Thymus (tissue), 11 donors: ENCODE measurements around the gene GNAS. TPM values are rescaled to one million over a fixed set of nuclear protein-coding genes. Genes with fewer than 3 reads are reported as not detected.

ENCODE experiments used
- DNase-seq, 9 donors: peaks; one replicate each; pipeline ENCODE4 v3.0.0-alpha.2; 2013; ENCODE audit warnings: low spot score in 9 of 9, low read depth in 6 of 9, missing footprints in 1 of 9
- H3K27ac ChIP-seq, 2 donors: one replicate each; pipeline ENCODE4 v1.5.1; 2013; ENCODE audit warnings: control low read depth in 1 of 2, low read depth in 1 of 2, low read length in 1 of 2, mild to moderate bottlenecking in 1 of 2, moderate library complexity in 1 of 2
- H3K27me3 ChIP-seq, 2 donors: one replicate each; pipeline ENCODE4 v1.5.1; 2013; ENCODE audit warnings: low read length in 1 of 2; ENCODE audit not compliant: control insufficient read depth in 2 of 2, insufficient read depth in 1 of 2
- H3K36me3 ChIP-seq, 2 donors: one replicate each; pipeline ENCODE4 v1.5.1; 2013; ENCODE audit warnings: low read length in 1 of 2, mild to moderate bottlenecking in 1 of 2, moderate library complexity in 1 of 2; ENCODE audit not compliant: control insufficient read depth in 2 of 2, insufficient read depth in 2 of 2
- H3K4me1 ChIP-seq, 2 donors: one replicate each; pipeline ENCODE4 v1.5.1; 2013; ENCODE audit warnings: low read length in 2 of 2; ENCODE audit not compliant: control insufficient read depth in 2 of 2, insufficient read depth in 2 of 2
- H3K4me3 ChIP-seq, 2 donors: one replicate each; pipeline ENCODE4 v1.5.1; 2013; ENCODE audit warnings: low read length in 2 of 2, control low read depth in 1 of 2, mild to moderate bottlenecking in 1 of 2
- H3K9me3 ChIP-seq, 2 donors: one replicate each; pipeline ENCODE4 v1.5.1; 2013; ENCODE audit warnings: low read length in 1 of 2, mild to moderate bottlenecking in 1 of 2; ENCODE audit not compliant: control insufficient read depth in 2 of 2, insufficient read depth in 1 of 2
- WGBS: extraction: QIAGEN DNeasy Blood & Tissue Kit; methylation state at CpG from one replicate; pipeline ENCODE4 v1.1.7; 2013; 5-methylcytosine and 5-hydroxymethylcytosine counted together
- polyA plus RNA-seq: library from polyadenylated mRNA; stranded (reverse); fragments of 200-250 nt; gene quantifications from one replicate; pipeline ENCODE4 v1.2.3, GENCODE V29; 2013
- total RNA-seq: library from RNA; stranded (reverse); fragments of 120-200 nt; gene quantifications from one replicate; pipeline ENCODE4 v1.2.4, GENCODE V29; 2013
- donor health status: healthy.

The GNAS gene
- total and polyA plus RNA-seq, 2 donors = 434 to 700 TPM

GRCh38 chr20:58833921-58834320, 18.6 kb upstream of the GNAS start:
- no peaks in the 10 kb centered on the region for H3K9me3 ChIP-seq
- 97% methylated on average over 10 of the region's 10 CpGs for WGBS
- H3K36me3 ChIP-seq = no peaks in the 10 kb centered on the region
- H3K27me3 ChIP-seq = peaks cover 1 to 15% of the 10 kb centered on the region in 2 donors
- no peak overlapping the region for H3K27ac ChIP-seq
- DNase-seq = no peak
- H3K4me1 ChIP-seq = no peaks in the 10 kb centered on the region
- H3K4me3 ChIP-seq = no peak overlapping the region

- peaks cover 14 to 28% of the 10 kb centered on the region in 2 donors for H3K27me3 ChIP-seq
- no peaks in the 10 kb centered on the region for H3K9me3 ChIP-seq
- WGBS = 91% methylated on average over 2 of the region's 2 CpGs
- no peak overlapping the region for H3K27ac ChIP-seq
- no peak overlapping the region for H3K4me3 ChIP-seq
- DNase-seq = no peak
- H3K36me3 ChIP-seq = no peaks in the 10 kb centered on the region
- no peaks in the 10 kb centered on the region for H3K4me1 ChIP-seq
These were observed 17.3 kb upstream of the GNAS start for GRCh38 chr20:58835231-58835630.

GRCh38 chr20:58836616-58837204, 15.8 kb upstream of the GNAS start:
- Histone ChIP-seq H3K27ac (no peak overlapping the region), H3K4me3 (no peak overlapping the region), H3K4me1 (no peaks in the 10 kb centered on the region), H3K36me3 (peaks cover 0 to 2% of the 10 kb centered on the region in 2 donors), H3K9me3 (peaks cover 0 to 5% of the 10 kb centered on the region in 2 donors), H3K27me3 (peaks cover 27 to 43% of the 10 kb centered on the region in 2 donors)
- WGBS = 94% methylated on average over 10 of the region's 10 CpGs
- DNase-seq = no peak

DNA sequence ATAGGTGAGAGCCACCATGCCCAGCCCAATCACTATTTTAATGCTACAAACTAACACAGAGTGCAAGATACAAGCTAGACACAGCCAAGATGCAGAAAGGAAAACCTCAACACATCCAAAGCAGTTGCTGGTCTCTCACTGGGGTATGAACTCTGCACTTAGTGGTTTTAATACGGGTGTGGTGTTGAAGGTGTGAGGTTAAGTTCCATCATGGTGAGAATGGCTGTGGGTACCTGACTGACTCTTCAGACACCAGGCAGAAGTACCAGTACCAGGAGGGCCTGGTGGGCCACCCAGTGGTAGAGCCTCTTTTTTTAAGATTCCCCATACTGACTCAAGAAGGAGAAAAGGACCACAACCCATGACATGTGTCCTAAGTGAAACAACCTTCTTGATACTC, 14.8 kb upstream of the GNAS start:
- Histone ChIP-seq H3K36me3 (peaks cover 0 to 5% of the 10 kb centered on the region in 2 donors), H3K27me3 (peaks cover 34 to 53% of the 10 kb centered on the region in 2 donors)

DNA sequence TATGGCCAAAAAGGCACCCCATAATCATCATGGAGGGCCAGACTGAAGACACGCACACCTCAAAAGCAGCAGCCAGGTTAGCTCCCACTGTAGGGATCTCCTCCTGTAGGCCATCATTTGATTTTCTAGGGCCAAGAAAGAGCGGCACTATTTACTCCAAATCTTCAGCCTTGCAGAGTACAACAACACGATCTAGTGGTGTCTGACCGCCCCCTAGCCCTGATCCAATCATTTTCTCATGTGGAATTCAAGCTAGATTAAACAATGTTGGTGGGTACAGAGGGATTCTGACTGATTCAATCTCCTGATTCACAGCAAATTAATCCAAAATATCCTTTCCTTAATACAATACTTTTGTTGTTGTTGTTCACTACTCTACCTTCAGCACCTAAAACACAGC, 14.3 kb upstream of the GNAS start:
- Histone ChIP-seq H3K27me3 (peaks cover 36 to 58% of the 10 kb centered on the region in 2 donors), H3K36me3 (peaks cover 0 to 5% of the 10 kb centered on the region in 2 donors), H3K9me3 (peaks cover 0 to 5% of the 10 kb centered on the region in 2 donors), H3K4me3 (no peak overlapping the region), H3K27ac (no peak overlapping the region), H3K4me1 (no peaks in the 10 kb centered on the region)
- WGBS = 82% methylated on average over 4 of the region's 4 CpGs
- no peak for DNase-seq

More for the DNA sequence above, 14.8 kb upstream of the GNAS start:
- H3K9me3 ChIP-seq = peaks cover 0 to 5% of the 10 kb centered on the region in 2 donors
- H3K4me3 ChIP-seq = no peak overlapping the region
- DNase-seq = no peak
- H3K4me1 ChIP-seq = no peaks in the 10 kb centered on the region
- no peak overlapping the region for H3K27ac ChIP-seq
- WGBS = 92% methylated on average over 1 of the region's 1 CpG

DNA sequence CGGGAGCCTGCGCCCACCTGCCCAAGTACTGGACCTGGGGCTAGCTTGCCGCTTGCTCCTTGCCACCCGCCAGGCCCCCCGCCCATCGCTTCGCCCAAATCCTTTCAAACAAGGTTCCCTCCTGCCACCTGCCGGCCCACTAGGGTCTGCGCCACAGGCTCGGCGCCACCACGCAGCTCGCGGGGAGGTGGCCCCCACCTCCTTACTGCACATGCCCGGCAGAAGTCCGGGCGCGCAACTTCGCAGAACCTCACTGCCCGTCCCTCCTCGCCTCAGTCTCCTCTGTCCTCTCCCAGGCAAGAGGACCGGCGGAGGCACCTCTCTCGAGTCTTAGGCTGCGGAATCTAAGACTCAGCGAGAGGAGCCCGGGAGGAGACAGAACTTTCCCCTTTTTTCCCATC, 13.0 kb upstream of the GNAS start:
- Histone ChIP-seq H3K27ac (no peak overlapping the region), H3K9me3 (peaks cover 0 to 5% of the 10 kb centered on the region in 2 donors), H3K36me3 (peaks cover 0 to 5% of the 10 kb centered on the region in 2 donors), H3K27me3 (peaks cover 41 to 62% of the 10 kb centered on the region in 2 donors), H3K4me1 (no peaks in the 10 kb centered on the region), H3K4me3 (no peak overlapping the region)
- DNase-seq = no peak
- WGBS = 51% methylated on average over 27 of the region's 27 CpGs

- H3K4me1 ChIP-seq = no peaks in the 10 kb centered on the region
- H3K27ac ChIP-seq = no peak overlapping the region
- peaks cover 0 to 5% of the 10 kb centered on the region in 2 donors for H3K36me3 ChIP-seq
- 51% methylated on average over 67 of the region's 67 CpGs for WGBS
- peaks cover 0 to 5% of the 10 kb centered on the region in 2 donors for H3K9me3 ChIP-seq
- H3K27me3 ChIP-seq = peaks cover 41 to 68% of the 10 kb centered on the region in 2 donors
- DNase-seq = no peak
- no peak overlapping the region for H3K4me3 ChIP-seq
These were observed 12.3 kb upstream of the GNAS start for GRCh38 chr20:58839991-58840747.

- no peaks in the 10 kb centered on the region for H3K4me1 ChIP-seq
- no peak overlapping the region for H3K4me3 ChIP-seq
- no peak overlapping the region for H3K27ac ChIP-seq
- WGBS = 55% methylated on average over 51 of the region's 51 CpGs
- H3K27me3 ChIP-seq = peaks cover 41 to 73% of the 10 kb centered on the region in 2 donors
- no peak for DNase-seq
- H3K36me3 ChIP-seq = peaks cover 0 to 5% of the 10 kb centered on the region in 2 donors
- H3K9me3 ChIP-seq = peaks cover 0 to 5% of the 10 kb centered on the region in 2 donors
These were observed 11.5 kb upstream of the GNAS start for GRCh38 chr20:58840816-58841538.
